CD4-positive, alpha-beta T cell treated with Interleukin-21 for 1 hour (primary cell): Measurements from ENCODE around the gene KCNQ2.
"Not testable (repeated sequence)": the region's sequence is repeated elsewhere in the genome, so short reads cannot be mapped to it uniquely, and the experiment has no call there.

Experiments used
- DNase-seq: peaks from one replicate; pipeline ENCODE4 v3.0.0-alpha.2; 2020

KCNQ2 gene

DNA sequence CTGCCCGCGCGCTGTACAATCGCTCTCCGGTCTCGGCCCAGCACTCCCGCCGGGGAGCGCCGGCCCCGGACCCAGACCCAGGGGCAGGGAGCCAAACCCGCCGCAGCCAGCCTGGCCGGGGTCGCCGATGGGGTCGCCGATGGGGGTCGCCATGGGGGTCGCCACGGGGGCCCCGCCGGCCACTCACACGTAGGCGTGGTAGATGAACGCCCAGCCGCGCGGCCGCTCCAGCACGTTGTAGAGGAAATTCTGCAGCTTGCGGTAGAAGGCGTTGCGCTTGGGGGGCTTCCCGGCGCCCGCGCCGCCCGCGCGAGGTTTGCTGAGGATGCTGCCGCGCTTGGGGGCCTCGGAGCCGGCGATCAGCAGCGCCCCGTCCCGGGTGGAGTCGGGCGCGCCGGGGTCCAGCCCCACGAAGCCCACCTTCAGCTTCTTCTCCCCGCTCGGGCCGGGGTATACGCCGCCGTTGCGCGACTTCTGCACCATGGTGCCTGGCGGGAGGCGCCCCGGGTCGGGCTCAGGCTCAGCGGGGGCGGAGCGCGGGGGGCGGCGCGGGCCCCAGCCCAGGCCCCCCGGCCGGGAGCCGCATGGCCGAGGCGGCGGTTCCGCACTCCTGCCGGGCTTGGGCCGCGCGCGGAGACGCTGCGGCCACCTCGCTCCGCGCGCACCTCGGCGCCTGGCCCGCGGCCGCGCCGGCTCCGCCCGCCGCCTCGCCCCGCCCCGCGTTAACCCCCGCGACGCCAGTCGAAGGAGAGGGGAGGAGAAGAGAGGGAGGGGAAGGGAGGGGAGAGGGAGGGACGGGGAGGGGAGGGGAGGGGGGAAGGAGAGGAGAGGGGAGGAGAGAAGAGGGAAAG, at the start of gene KCNQ2:
KCNQ2 (minus strand) TSS at position 675 of the 851 bp plus-strand sequence; CDS start at position 483, 192 bp downstream.
- no peak for DNase-seq

DNA sequence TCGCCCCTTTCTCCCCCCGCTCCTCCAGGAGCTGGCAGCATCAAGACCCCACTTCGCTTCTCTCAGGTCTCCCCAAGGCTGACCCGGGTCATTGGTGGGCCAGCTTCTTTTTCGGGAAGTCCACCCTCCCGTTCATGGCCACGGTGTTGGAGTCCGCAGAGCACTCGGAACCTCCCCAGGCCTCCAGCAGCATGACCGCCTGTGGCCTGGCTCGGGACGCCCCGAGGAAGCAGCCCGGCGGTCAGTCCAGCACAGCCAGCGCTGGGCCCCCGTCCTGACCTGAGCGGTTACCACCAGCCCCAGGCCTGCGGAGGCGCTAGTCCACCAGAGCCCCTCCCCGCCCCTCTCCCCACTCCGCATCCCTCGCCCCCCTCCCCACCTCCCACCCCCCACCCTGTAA, 49.1 kb upstream of the KCNQ2 start:
- no peak for DNase-seq

DNA sequence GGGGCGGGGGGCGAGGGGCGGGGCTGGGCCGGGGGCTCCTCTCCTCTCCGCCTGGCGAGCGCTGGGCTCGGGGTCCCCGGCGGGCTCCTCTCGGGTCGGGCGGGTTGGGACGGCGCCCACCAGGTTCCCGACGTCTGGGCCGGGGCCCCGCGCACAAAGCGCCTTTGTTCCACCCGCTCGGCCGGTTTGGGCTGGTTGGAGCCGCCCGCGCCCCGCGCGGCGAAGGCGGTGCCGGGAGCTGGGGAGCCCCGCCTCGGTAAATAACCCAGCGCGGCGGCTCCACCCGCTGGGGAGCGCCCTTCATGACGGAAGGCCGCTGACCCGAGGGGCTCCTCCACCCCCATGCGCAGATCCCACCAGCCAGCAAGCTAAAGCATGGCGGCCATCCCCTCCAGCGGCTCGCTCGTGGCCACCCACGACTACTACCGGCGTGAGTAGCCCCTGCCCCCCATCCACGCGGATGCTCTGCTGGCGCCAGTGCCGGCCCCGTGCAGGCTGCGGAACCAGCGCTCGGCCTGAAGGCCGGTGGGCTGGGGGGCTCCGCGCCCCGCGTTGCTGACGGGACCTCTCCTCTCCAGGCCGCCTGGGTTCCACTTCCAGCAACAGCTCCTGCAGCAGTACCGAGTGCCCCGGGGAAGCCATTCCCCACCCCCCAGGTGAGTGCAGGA, 48.6 kb upstream of the KCNQ2 start:
- DNase-seq = peak; percentile 68

- peak; percentile 85 for DNase-seq
Measured at GRCh38 chr20:63520504-63520933, 48.1 kb upstream of the KCNQ2 start, which contains the start of gene PPDPF. TSS of gene PPDPF (plus strand) at chr20:63520765. CDS start at chr20:63521309, 544 bp downstream.

DNA sequence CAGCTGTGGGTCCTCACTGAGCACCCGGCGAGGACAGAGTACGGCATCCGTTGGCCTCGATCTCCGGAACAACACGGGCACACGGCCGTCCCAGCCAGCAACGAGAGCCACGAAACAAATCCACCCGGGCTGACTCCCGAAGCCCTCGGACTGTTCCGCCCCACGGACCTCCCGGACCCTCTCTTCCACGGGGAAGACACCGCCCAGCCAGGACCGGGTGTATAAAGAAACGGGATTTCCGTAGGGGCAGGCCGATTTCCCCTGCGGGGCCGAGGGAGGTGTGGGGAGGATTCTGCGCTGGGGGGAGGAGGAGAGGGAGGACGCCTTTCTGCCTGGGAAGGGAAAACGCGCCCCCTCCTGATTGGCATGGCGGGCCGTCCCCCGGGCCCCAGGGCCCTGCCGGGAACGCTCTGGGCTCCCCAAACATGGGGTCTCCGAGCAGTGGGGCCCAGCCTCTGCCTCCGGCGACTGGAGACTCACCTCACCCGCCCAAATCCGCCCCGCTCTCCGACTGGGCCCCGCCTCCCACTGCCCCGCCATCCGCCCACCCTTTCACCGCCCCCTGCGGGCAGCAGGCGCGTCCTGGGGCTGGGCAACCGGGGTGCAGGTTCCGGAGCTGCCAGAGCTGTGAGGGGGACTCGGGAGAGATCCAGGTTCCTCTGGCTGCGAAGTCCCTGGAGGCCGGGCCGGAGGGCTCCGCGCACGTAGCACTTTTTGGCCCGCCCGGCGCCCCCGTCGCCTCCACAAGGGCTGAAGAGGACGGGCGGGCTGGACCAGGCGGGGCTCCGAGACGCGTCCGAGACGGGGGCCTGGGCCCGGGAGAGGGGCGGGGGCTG, 47.4 kb upstream of the KCNQ2 start:
- DNase-seq = peak; percentile 77

- DNase-seq = no peak
Measured at GRCh38 chr20:63518946-63519667, 46.7 kb upstream of the KCNQ2 start.

DNA sequence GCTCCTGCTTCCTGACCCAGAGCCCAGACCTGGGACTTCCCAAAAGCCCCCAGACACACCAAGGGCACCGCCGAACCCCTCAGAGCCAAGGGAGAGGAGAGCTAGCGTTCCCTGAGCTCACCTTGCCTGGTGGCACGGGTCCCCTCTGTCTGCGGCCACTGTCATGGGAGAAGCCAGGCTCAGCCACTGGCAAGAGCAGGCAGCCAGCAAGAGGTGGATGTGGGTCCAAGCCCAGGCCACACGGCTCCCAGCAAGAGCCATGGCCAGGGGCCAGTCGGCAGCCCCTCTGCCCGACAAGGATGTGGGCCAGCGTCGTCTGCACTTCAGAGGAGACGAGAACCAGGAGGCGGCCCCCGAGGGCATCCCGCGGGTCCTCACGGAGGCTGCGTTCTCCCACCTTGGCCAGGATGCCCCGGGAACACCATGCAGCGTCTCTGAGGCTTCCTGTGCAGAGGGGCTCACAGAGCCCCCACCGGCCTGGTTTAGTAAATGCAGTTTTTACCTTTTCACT, 46.0 kb upstream of the KCNQ2 start:
- DNase-seq = no peak

DNA sequence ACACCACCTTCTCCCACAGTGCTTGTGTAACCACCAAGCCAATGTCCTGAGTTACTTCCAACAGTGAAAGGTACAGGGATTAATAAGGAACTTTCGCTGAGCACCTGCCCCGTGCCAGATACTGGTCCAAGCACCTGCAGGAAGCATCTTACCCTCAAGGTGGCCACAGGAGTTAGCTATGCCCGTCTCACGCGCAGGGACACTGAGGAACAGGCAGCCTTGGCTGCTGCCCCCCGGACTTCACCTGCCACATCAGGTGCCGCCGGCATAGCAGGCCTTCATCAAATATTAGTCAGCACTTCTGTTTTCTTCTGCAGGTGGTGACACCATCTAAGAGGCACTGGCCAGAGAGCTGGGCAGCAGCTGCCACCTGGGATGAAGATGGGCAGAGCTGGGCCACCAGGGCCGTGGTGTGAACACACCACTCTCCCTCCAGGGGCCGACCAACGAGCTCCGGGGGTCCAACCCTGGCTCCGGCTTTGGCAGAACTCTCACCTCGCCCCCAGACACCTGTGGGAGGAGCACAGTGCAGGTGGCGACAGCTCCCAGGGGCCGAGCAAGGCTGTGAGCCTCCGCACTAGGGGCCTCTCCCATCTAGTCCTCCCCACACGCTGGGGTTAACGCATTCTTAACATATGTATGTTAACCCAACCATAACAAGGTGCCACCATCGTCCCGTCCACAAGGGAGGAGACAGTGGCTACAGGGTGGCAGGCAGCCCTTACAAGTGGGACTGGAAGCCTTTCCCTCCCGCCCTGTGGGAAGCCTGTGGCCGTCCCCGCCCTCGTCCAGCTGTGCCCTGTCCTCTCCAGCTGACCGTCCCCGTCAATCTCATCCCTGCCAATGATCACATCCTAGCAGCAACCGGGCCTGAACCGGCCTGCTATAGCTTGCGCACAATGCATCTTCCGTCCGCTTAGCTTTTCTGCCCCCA, 45.2 kb upstream of the KCNQ2 start:
- no peak for DNase-seq

- not testable (repeated sequence) for DNase-seq
Measured at GRCh38 chr20:63514520-63514919, 42.1 kb upstream of the KCNQ2 start.

GRCh38 chr20:63513207-63513606, 40.8 kb upstream of the KCNQ2 start:
- DNase-seq = no peak

DNA sequence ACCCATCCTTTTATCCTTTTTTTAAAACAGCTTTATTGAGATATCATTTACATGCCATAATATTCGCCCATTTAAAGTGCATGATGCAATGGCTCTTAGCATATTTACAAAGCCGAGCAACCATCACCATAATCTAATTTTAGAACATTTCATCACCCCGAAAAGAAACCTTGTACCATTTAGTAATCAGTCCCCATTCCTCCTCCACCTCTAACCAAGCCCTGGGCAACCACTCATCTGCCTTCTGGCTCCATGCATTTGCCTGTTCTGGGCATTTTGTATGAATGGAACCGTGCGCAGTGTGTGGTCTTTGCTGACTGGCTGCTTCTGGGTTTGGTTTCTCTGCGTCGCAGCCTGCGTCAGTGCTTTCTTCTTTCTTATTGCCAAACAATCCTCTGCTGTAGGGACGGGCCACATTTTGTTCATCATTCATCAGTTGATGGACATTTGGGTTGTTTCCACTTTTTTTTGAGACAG, 36.7 kb upstream of the KCNQ2 start:
- no peak for DNase-seq

DNA sequence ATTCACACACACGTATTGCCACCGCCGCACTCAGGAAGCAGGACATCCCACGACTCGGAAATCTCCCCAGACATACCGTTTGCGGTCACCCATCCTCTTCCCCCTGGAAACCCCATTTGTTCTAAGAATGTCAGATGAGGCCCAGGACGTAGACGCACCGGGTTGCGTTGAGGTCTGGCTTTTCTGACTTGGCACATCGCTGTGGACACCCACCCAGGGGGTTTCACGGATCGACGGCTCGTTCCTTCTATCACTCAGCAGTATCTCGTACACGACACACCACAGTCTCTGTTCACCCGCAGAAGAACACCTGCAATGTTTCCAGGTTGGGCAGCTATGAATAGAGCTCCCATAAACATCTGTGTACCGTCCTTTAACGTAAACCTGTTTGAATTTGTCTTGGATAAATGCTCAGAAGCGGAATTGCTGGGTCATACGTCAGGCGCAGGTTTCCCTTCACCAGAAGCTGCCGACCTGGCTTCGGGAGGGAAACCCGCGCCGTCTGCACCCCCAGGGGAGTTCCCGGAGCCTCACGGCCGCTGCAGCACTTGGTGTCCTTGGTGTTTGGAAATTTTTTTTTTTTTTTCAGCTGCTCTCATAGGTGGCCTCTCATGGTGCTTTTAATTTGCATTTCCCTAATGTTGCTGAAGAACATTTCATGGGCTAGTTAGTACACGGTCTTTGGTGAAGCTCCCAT, 35.8 kb upstream of the KCNQ2 start:
- no peak for DNase-seq

DNA sequence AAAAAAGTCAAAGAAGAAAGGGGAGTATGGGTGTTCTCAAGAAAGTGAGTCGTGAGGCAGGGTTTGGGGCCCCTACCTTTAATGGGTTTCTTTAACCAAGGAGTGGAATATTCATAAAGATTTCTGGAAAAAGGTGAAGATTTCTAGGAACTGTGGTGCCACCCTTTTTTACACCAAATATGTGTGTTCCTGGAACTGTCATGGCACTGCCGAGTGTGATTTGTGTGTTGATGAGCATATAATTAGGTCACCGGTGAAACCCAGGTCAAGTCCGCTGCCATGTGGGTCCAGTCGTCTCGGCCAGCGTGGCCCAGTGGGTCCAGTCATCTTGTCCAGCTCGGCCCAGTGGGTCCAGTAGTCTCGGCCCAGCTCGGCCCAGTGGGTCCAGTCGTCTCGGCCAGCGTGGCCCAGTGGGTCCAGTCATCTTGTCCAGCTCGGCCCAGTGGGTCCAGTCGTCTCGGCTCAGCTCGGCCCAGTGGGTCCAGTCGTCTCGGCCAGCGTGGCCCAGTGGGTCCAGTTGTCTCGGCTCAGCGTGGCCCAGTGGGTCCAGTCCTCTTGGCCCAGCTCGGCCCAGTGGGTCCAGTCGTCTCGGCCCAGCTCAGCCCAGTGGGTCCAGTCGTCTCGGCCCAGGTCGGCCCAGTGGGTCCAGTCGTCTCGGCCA, 34.8 kb upstream of the KCNQ2 start:
- no peak for DNase-seq

GRCh38 chr20:63505723-63506122, 33.3 kb upstream of the KCNQ2 start:
- no peak for DNase-seq

GRCh38 chr20:63505281-63505680, 32.8 kb upstream of the KCNQ2 start:
- no peak for DNase-seq

DNA sequence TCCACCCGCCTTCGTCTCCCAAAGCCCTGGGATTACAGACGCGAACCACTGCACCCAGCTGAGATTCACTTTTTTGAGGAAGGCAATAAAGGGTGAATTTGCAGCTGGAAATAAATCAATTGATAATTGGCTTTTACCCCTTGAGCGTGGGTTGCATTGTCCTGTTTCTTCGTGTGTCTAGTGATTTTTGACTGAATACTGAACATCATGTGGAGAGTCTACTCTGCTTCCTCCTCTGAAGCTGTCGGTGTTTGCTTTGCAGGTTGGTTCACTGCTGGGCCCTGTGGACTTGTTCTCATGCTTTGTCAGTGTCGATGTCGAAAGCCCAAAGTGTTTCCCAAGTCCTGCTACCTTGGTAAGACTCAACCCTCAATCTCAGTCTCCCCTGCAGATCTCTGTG, 32.2 kb upstream of the KCNQ2 start:
- DNase-seq = no peak

- no peak for DNase-seq
Measured at GRCh38 chr20:63503524-63503923, 31.1 kb upstream of the KCNQ2 start.

DNA sequence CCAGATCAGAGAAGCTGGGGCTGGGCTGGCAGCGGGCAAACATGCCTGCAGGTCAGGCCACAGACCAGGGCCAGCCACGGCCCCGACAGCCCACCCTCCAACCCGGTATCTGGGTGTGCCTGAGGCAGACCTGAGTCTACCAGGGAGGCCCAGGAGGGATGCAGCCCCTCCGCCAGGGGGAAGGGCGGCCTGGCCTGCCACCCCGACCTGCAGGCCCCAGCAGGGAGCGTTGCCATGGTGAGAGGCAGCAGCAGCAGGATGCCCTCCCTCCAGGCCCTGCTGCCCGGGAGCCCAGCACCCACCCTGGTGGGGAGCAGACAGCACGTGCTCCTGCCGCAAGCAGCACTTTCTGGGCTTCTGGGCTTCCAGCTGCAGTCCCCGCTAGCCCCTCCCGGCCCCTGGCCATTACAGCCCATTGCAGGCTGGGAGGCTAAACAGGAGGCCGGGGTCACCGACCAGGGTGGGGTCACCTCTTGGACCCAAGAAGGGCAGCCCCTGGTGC, 30.3 kb upstream of the KCNQ2 start:
- DNase-seq = no peak
